ENCODE measurements around the gene SYTL5.

The SYTL5 gene

DNA sequence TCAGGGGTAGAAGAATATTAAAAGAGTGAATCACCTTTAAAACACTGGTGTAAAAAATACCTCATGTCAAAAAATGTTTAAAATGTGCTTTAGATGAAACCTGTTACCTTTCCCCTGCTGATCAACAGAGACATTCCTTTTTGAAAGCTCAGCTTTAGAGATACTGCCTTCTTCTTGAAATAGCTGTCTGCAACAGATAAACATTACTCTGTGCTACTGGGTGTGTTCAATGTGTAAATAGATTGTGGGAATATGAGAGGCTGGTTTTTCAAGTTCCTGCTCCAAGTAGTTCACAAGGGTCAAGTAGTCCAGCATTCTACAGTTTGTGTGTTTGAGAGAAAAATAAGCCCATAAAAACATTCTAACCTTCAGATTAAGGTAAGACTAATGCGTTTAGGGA, at the start of gene SYTL5:
Gene SYTL5 (plus strand): TSS at position 263 of the 400 bp plus-strand sequence. CDS start 27,337 bp downstream, outside the sequence.
- no peak within 1 kb of the TSS for H3K4me3 ChIP-seq (replicated peaks; ENCODE audit: low read depth, low read length)
- no peak for DNase-seq (ENCODE audit: extremely low read depth, low read depth)
- TF ChIP-seq, protein P1, sequence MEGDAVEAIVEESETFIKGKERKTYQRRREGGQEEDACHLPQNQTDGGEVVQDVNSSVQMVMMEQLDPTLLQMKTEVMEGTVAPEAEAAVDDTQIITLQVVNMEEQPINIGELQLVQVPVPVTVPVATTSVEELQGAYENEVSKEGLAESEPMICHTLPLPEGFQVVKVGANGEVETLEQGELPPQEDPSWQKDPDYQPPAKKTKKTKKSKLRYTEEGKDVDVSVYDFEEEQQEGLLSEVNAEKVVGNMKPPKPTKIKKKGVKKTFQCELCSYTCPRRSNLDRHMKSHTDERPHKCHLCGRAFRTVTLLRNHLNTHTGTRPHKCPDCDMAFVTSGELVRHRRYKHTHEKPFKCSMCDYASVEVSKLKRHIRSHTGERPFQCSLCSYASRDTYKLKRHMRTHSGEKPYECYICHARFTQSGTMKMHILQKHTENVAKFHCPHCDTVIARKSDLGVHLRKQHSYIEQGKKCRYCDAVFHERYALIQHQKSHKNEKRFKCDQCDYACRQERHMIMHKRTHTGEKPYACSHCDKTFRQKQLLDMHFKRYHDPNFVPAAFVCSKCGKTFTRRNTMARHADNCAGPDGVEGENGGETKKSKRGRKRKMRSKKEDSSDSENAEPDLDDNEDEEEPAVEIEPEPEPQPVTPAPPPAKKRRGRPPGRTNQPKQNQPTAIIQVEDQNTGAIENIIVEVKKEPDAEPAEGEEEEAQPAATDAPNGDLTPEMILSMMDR (IDR thresholded peaks at IDR 0.05; ENCODE audit: low read depth, low read length, missing control alignments), result no peak

GRCh38 chrX:37958525-37959211, 47.7 kb upstream of the SYTL5 start:
- DNase-seq (ENCODE audit: extremely low read depth, low read depth), result no peak
- TF ChIP-seq, protein P1 (IDR thresholded peaks at IDR 0.05; ENCODE audit: low read depth, low read length, missing control alignments), result no peak
- no peak overlapping the region for H3K4me3 ChIP-seq (replicated peaks; ENCODE audit: low read depth, low read length)

DNA sequence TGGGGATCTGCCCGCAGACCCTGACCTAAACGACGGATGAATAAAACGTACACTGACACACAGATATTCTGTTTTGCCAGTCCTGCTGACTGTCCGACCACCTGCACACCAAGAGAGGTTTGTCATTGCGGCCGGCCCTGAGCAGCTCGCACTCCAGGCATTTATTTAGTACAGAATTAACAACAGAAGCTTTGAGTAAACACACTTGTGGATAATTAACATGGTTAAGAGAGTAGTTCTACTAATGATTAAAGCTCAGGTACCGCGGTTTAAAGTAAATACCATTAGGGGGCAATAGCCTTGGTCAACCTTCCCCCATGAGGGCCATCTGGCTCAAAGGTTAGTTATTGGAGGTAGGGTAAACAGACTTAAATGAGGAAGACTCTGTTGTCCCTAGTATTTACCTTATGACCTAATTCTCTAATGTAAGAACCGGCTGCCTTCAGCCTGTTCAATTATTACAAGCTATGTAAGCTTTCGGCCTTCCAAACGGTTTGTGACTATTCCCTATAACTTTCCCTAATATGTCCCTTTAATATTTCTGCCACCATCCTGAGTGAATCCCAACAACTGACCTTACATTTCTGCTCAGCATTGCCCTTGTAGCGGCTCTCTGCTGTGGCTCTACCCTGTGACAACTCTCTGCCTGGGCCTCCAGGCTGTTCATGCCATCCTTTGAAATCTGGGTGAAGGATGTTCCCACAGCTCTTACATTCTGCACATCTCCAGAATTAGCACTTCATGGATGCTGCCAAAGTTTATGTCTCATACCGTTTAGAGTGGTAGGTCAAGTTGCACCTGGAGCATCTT, 46.9 kb upstream of the SYTL5 start:
- H3K4me3 ChIP-seq (replicated peaks; ENCODE audit: low read depth, low read length), result no peak overlapping the region
- TF ChIP-seq, protein P1 (IDR thresholded peaks at IDR 0.05; ENCODE audit: low read depth, low read length, missing control alignments), result no peak
- no peak for DNase-seq (ENCODE audit: extremely low read depth, low read depth)

GRCh38 chrX:37961118-37961517, 45.2 kb upstream of the SYTL5 start:
- H3K4me3 ChIP-seq (replicated peaks; ENCODE audit: low read depth, low read length), result no peak overlapping the region
- TF ChIP-seq, protein P1 (IDR thresholded peaks at IDR 0.05; ENCODE audit: low read depth, low read length, missing control alignments), result no peak
- no peak for DNase-seq (ENCODE audit: extremely low read depth, low read depth)

- no peak overlapping the region for H3K4me3 ChIP-seq (replicated peaks; ENCODE audit: low read depth, low read length)
- TF ChIP-seq, protein P1 (IDR thresholded peaks at IDR 0.05; ENCODE audit: low read depth, low read length, missing control alignments), result no peak
- DNase-seq (ENCODE audit: extremely low read depth, low read depth), result no peak
Observed at GRCh38 chrX:37967714-37968113, 38.6 kb upstream of the SYTL5 start.

- TF ChIP-seq, protein P1 (IDR thresholded peaks at IDR 0.05; ENCODE audit: low read depth, low read length, missing control alignments), result no peak
- H3K4me3 ChIP-seq (replicated peaks; ENCODE audit: low read depth, low read length), result no peak overlapping the region
- DNase-seq (ENCODE audit: extremely low read depth, low read depth), result no peak
Observed at GRCh38 chrX:37975421-37975820, 30.9 kb upstream of the SYTL5 start.

Measured in HFF-Myc (cell line).